Panc1 (cell line): ENCODE results near the gene OR2Y1. TPM values are rescaled to one million over a fixed set of nuclear protein-coding genes. Genes with fewer than 3 reads are reported as not detected.

Source experiments
- ATAC-seq: fragments of 200-7000 bp; cut with Tn5 transposase; 2 replicates; pipeline ENCODE4 v1.9.1; 2020; ENCODE audit warnings: mild to moderate bottlenecking, moderate library complexity
- BruUV-seq: library from RNA; stranded (reverse); fragments of 400-500 nt; replicated peaks from 2 replicates; lab custom pipeline; 2021; lab: Mats Ljungman, UMichigan
- CTCF ChIA-PET: fragments of 300-600 bp; sonication (Branson Sonifier 250); formaldehyde crosslinking; loops from one replicate; lab custom pipeline; 2022; ENCODE audit warnings: antibody characterized with exemption; lab: Charles Lee
- POLR2A ChIA-PET: fragments of 300-600 bp; sonication (Branson Sonifier 250); formaldehyde crosslinking; loops from one replicate; lab custom pipeline; 2022; ENCODE audit warnings: antibody characterized with exemption; lab: Charles Lee
- DNase-seq: peaks from one replicate; pipeline ENCODE4 v3.0.0-alpha.2; 2010; ENCODE audit warnings: low read depth, low spot score
- H3K27ac ChIP-seq: 2 replicates; pipeline ENCODE4 v1.5.1; 2011; ENCODE audit warnings: mild to moderate bottlenecking, low read length, inconsistent platforms
- H3K27me3 ChIP-seq: fragments of 200-500 bp; sonication (Bioruptor generic); 2 replicates; pipeline ENCODE4 v1.6.0; 2014; ENCODE audit warnings: low read length, inconsistent platforms; ENCODE audit not compliant: control insufficient read depth, insufficient read depth
- H3K36me3 ChIP-seq: fragments of 200-500 bp; sonication (Bioruptor generic); 2 replicates; pipeline ENCODE4 v1.5.1; 2014; ENCODE audit warnings: inconsistent platforms, mild to moderate bottlenecking, low read length, moderate library complexity; ENCODE audit not compliant: control insufficient read depth, insufficient read depth
- H3K4me1 ChIP-seq: 2 replicates; pipeline ENCODE4 v1.5.1; 2011; ENCODE audit warnings: inconsistent platforms, mild to moderate bottlenecking, low read length, moderate library complexity; ENCODE audit not compliant: control insufficient read depth, insufficient read depth
- H3K4me3 ChIP-seq, 2 experiments: 2 replicates each; pipeline ENCODE4 v1.5.1; 2011 to 2012; ENCODE audit warnings: low read depth in 2 of 2, low read length in 2 of 2, mild to moderate bottlenecking in 2 of 2, inconsistent platforms in 1 of 2, moderate library complexity in 1 of 2
- H3K9me3 ChIP-seq: fragments of 200-500 bp; sonication (Bioruptor generic); 2 replicates; pipeline ENCODE4 v1.5.1; 2014; ENCODE audit warnings: low read depth, mild to moderate bottlenecking, inconsistent platforms, low read length, moderate library complexity; ENCODE audit not compliant: control insufficient read depth, insufficient read depth
- CTCF ChIP-seq: fragments of 450-650 bp; IDR thresholded peaks from 2 replicates; pipeline ENCODE4 v1.5.1; 2017; ENCODE audit warnings: mild to moderate bottlenecking
- POLR2AphosphoS5 ChIP-seq: IDR thresholded peaks from 2 replicates; pipeline ENCODE4 v1.6.1; 2012; ENCODE audit warnings: mild to moderate bottlenecking, low read depth, low read length, moderate library complexity
- REST ChIP-seq, 2 experiments: IDR thresholded peaks; 2 replicates each; pipeline ENCODE4 v1.6.1; 2011 to 2012; ENCODE audit warnings: low read depth in 2 of 2, control low read depth in 1 of 2, low read length in 1 of 2, mild to moderate bottlenecking in 1 of 2, moderate library complexity in 1 of 2; ENCODE audit not compliant: insufficient read depth in 1 of 2
- SIN3A ChIP-seq: IDR thresholded peaks from 2 replicates; pipeline ENCODE4 v1.6.1; 2012; ENCODE audit warnings: low read depth, mild to moderate bottlenecking, low read length, moderate library complexity, borderline replicate concordance; ENCODE audit not compliant: insufficient read depth
- TCF7L2 ChIP-seq: IDR thresholded peaks from 2 replicates; pipeline ENCODE4 v1.6.1; 2011; ENCODE audit warnings: mild to moderate bottlenecking, low read depth, low read length, inconsistent platforms
- in situ Hi-C: cut with HindIII; loops from 2 replicates; pipeline ENCODE4 v1.10.0; 2016; ENCODE audit warnings: low sequenced_read_pairs, low pct_unique_long_range_greater_than_20kb
- intact Hi-C: fragments of 100-400 bp; cut with micrococcal nuclease; formaldehyde crosslinking; loops from one replicate; pipeline ENCODE4 v1.10.0; 2022; ENCODE audit not compliant: unreplicated experiment
- total RNA-seq: library from RNA; stranded (reverse); gene quantifications from one replicate; pipeline ENCODE4 v1.2.1, GENCODE V29; 2021; ENCODE audit not compliant: unreplicated experiment

The OR2Y1 gene
- total RNA-seq, 1 experiment from 2014 or later, result not detected

GRCh38 chr5:180724944-180725343 lies 14.9 kb downstream of the OR2Y1 start:
- POLR2A ChIA-PET, result no interaction called here
- in situ Hi-C loops, result no loop called here
- DNase-seq (no peak), ATAC-seq (no peak)
- no peaks in the 10 kb centered on the region for H3K36me3 ChIP-seq
- no peak overlapping the region for H3K4me3 ChIP-seq
- intact Hi-C loops, result no loop called here
- H3K27me3 ChIP-seq, result peaks cover 7% of the 10 kb centered on the region; the same call in 1 of the 2 replicates
- no TSS peak for BruUV-seq
- CTCF ChIA-PET, result no interaction called here
- H3K9me3 ChIP-seq, result no peaks in the 10 kb centered on the region
- H3K4me1 ChIP-seq, result no peaks in the 10 kb centered on the region
- no peak for TF ChIP-seq REST (IDR thresholded peaks at IDR 0.05; ENCODE audit: insufficient read depth in 1 of 2, low read depth in 2 of 2, low read length in 1 of 2)
- TF ChIP-seq SIN3A, result no peak
- TF ChIP-seq POLR2AphosphoS5, result no peak
- TF ChIP-seq TCF7L2, result no peak
- no peak for TF ChIP-seq CTCF
- no peak overlapping the region for H3K27ac ChIP-seq

- in situ Hi-C loops (no loop called here), intact Hi-C loops (no loop called here)
- no peaks in the 10 kb centered on the region for H3K4me1 ChIP-seq
- no peaks in the 10 kb centered on the region for H3K36me3 ChIP-seq
- no peaks in the 10 kb centered on the region for H3K9me3 ChIP-seq
- no peak for ATAC-seq
- DNase-seq, result no peak
- no peak overlapping the region for H3K4me3 ChIP-seq
- ChIA-PET POLR2A (no interaction called here), CTCF (no interaction called here)
- no TSS peak for BruUV-seq
- no peak overlapping the region for H3K27ac ChIP-seq
- H3K27me3 ChIP-seq, result 0 out of 2 replicates have a peak, but pooled peaks cover 4% of the 10 kb centered on the region
- no peak for TF ChIP-seq TCF7L2
- TF ChIP-seq SIN3A, result no peak
Observed at GRCh38 chr5:180723936-180724335, 15.9 kb downstream of the OR2Y1 start.

- no peaks in the 10 kb centered on the region for H3K4me1 ChIP-seq
- in situ Hi-C loops, result no loop called here
- no peak overlapping the region for H3K27ac ChIP-seq
- no TSS peak for BruUV-seq
- TF ChIP-seq POLR2AphosphoS5 (no peak), CTCF (no peak), SIN3A (no peak), TCF7L2 (no peak), REST (IDR thresholded peaks at IDR 0.05; ENCODE audit: insufficient read depth in 1 of 2, low read depth in 2 of 2, low read length in 1 of 2) (no peak)
- ChIA-PET CTCF (interaction anchor here (0.6 kb wide), 1 partner anchor 337 kb away, joined by 3 read pairs; no protein-coding TSS in a partner anchor), POLR2A (no interaction called here)
- no peak for ATAC-seq
- no peaks in the 10 kb centered on the region for H3K36me3 ChIP-seq
- H3K4me3 ChIP-seq, result no peak overlapping the region
- H3K9me3 ChIP-seq, result no peaks in the 10 kb centered on the region
- H3K27me3 ChIP-seq, result peaks cover 22% of the 10 kb centered on the region
- intact Hi-C loops, result no loop called here
- no peak for DNase-seq
Observed at GRCh38 chr5:180720486-180720885, 19.4 kb downstream of the OR2Y1 start.
